WTC11 (cell line): Measurements from ENCODE around the gene ATP9A. TPM values are rescaled to one million over a fixed set of nuclear protein-coding genes. Genes with fewer than 3 reads are reported as not detected.
A peak's percentile ranks its signal among the peaks of the same experiment; 100 is the strongest.

ENCODE experiments used
- ATAC-seq: fragments of 200-7000 bp; cut with Tn5 transposase; 2 replicates; pipeline ENCODE4 v1.10.0; 2021; ENCODE audit warnings: mild to moderate bottlenecking, moderate library complexity
- CTCF ChIA-PET: fragments of 300-600 bp; sonication (Branson Sonifier 250); formaldehyde crosslinking; loops from one replicate; lab custom pipeline; 2021; ENCODE audit warnings: antibody characterized with exemption; lab: Charles Lee
- POLR2A ChIA-PET: fragments of 350-600 bp; sonication (Branson Sonifier 250); formaldehyde crosslinking; loops from one replicate; lab custom pipeline; 2021; ENCODE audit warnings: antibody characterized with exemption; lab: Charles Lee
- DNase-seq: peaks from one replicate; pipeline ENCODE4 v3.0.0; 2021; ENCODE audit warnings: low spot score
- H3K27ac Mint-ChIP-seq: 2 replicates; pipeline ENCODE4 v1.8.0; 2021; ENCODE audit warnings: mixed read lengths
- H3K27me3 Mint-ChIP-seq: 2 replicates; pipeline ENCODE4 v1.8.0; 2021; ENCODE audit warnings: low read depth, mild to moderate bottlenecking, moderate library complexity, mixed read lengths
- H3K36me3 Mint-ChIP-seq: 2 replicates; pipeline ENCODE4 v1.8.0; 2021; ENCODE audit warnings: mixed read lengths
- H3K4me1 Mint-ChIP-seq: 2 replicates; pipeline ENCODE4 v1.8.0; 2022; ENCODE audit warnings: mixed read lengths
- H3K4me3 Mint-ChIP-seq: 2 replicates; pipeline ENCODE4 v1.8.0; 2021; ENCODE audit warnings: mild to moderate bottlenecking, moderate library complexity, mixed read lengths
- H3K9me3 Mint-ChIP-seq: 2 replicates; pipeline ENCODE4 v1.8.0; 2021; ENCODE audit warnings: mixed read lengths
- AR ChIP-seq: fragments of 250-450 bp; sonication (Bioruptor Pico); IDR thresholded peaks from 2 replicates; pipeline ENCODE4 v1.9.0; 2021; ENCODE audit warnings: mild to moderate bottlenecking
- ATF3 ChIP-seq: sonication (generic); formaldehyde crosslinking; conservative IDR thresholded peaks from 2 replicates; pipeline ENCODE4 v1.8.1; 2022; ENCODE audit warnings: mild to moderate bottlenecking, missing genetic modification reagents
- CREB1 ChIP-seq: sonication (generic); formaldehyde crosslinking; IDR thresholded peaks from 2 replicates; pipeline ENCODE4 v1.8.0; 2023; ENCODE audit warnings: mild to moderate bottlenecking, missing genetic modification reagents
- FOXK1 ChIP-seq: sonication (generic); formaldehyde crosslinking; IDR thresholded peaks from 2 replicates; pipeline ENCODE4 v1.8.0; 2022; ENCODE audit warnings: mild to moderate bottlenecking, moderate library complexity, missing genetic modification reagents
- FOXP1 ChIP-seq: sonication (generic); formaldehyde crosslinking; IDR thresholded peaks from 2 replicates; pipeline ENCODE4 v1.8.0; 2022; ENCODE audit warnings: missing genetic modification reagents, mild to moderate bottlenecking, moderate library complexity, borderline replicate concordance
- GABPB1 ChIP-seq: sonication (generic); formaldehyde crosslinking; IDR thresholded peaks from 2 replicates; pipeline ENCODE4 v1.8.1; 2023; ENCODE audit warnings: mild to moderate bottlenecking, missing genetic modification reagents
- JAZF1 ChIP-seq: fragments of 250-450 bp; sonication (Bioruptor Pico); IDR thresholded peaks from 2 replicates; pipeline ENCODE4 v1.9.0; 2021; ENCODE audit warnings: moderate library complexity, mild to moderate bottlenecking, inconsistent platforms
- KAT7 ChIP-seq: sonication (generic); formaldehyde crosslinking; IDR thresholded peaks from 2 replicates; pipeline ENCODE4 v1.8.1; 2023; ENCODE audit warnings: missing genetic modification reagents, mild to moderate bottlenecking, borderline replicate concordance
- MYBL2 ChIP-seq: sonication (generic); formaldehyde crosslinking; IDR thresholded peaks from 2 replicates; pipeline ENCODE4 v1.8.1; 2023; ENCODE audit warnings: mild to moderate bottlenecking, moderate library complexity, missing genetic modification reagents
- SMAD4 ChIP-seq: sonication (generic); formaldehyde crosslinking; IDR thresholded peaks from 2 replicates; pipeline ENCODE4 v1.8.0; 2022; ENCODE audit warnings: mild to moderate bottlenecking, missing genetic modification reagents
- TEAD1 ChIP-seq: sonication (generic); formaldehyde crosslinking; IDR thresholded peaks from 2 replicates; pipeline ENCODE4 v1.8.0; 2022; ENCODE audit warnings: mild to moderate bottlenecking, missing genetic modification reagents
- TP53 ChIP-seq: sonication (generic); formaldehyde crosslinking; IDR thresholded peaks from 2 replicates; pipeline ENCODE4 v1.8.1; 2023; ENCODE audit warnings: mild to moderate bottlenecking, missing genetic modification reagents
- ZBTB43 ChIP-seq: sonication (generic); formaldehyde crosslinking; IDR thresholded peaks from 2 replicates; pipeline ENCODE4 v1.8.1; 2023; ENCODE audit warnings: mild to moderate bottlenecking, missing genetic modification reagents
- ZNF121 ChIP-seq: sonication (generic); formaldehyde crosslinking; IDR thresholded peaks from 2 replicates; pipeline ENCODE4 v1.8.0; 2023; ENCODE audit warnings: missing genetic modification reagents
- ZNF232 ChIP-seq: sonication (generic); formaldehyde crosslinking; IDR thresholded peaks from 2 replicates; pipeline ENCODE4 v1.8.0; 2022; ENCODE audit warnings: mild to moderate bottlenecking, missing genetic modification reagents
- ZNF425 ChIP-seq: fragments of 250-450 bp; sonication (Bioruptor Pico); conservative IDR thresholded peaks from 2 replicates; pipeline ENCODE4 v1.9.0; 2021; ENCODE audit warnings: mild to moderate bottlenecking
- total RNA-seq: library from RNA; stranded (reverse); gene quantifications from 3 replicates; pipeline ENCODE4 v1.2.3, GENCODE V29; 2021
- TF ChIP-seq, protein P1 (sequence below): sonication (generic); formaldehyde crosslinking; IDR thresholded peaks from 2 replicates; pipeline ENCODE4 v1.8.0; 2023; ENCODE audit warnings: mild to moderate bottlenecking, missing genetic modification reagents
- TF ChIP-seq, protein P2 (sequence below): fragments of 250-450 bp; sonication (Bioruptor Pico); IDR thresholded peaks from 2 replicates; pipeline ENCODE4 v1.9.0; 2021; ENCODE audit warnings: mild to moderate bottlenecking, borderline replicate concordance

The ATP9A gene
- total RNA-seq, 1 experiment from 2014 or later, result 5.0 TPM

GRCh38 chr20:51648571-51648947 is 119.6 kb downstream of the ATP9A start:
- Mint-ChIP-seq H3K4me1 (peaks cover 6% of the 10 kb centered on the region), H3K4me3 (no peak overlapping the region), H3K36me3 (no peaks in the 10 kb centered on the region), H3K27ac (no peak overlapping the region), H3K9me3 (no peaks in the 10 kb centered on the region), H3K27me3 (no peaks in the 10 kb centered on the region)
- CTCF ChIA-PET, result interaction anchor here (0.5 to 0.6 kb wide), 2 partner anchors 32 to 396 kb away, joined by 3 to 4 read pairs; no protein-coding TSS in a partner anchor
- DNase-seq (no peak), ATAC-seq (no peak)
- POLR2A ChIA-PET, result no interaction called here
- TF ChIP-seq MYBL2 (CRISPR knock-in tag) (no peak), ZNF121 (CRISPR knock-in tag) (peak; percentile 83; the same call in 1 of the 2 replicates)

DNA sequence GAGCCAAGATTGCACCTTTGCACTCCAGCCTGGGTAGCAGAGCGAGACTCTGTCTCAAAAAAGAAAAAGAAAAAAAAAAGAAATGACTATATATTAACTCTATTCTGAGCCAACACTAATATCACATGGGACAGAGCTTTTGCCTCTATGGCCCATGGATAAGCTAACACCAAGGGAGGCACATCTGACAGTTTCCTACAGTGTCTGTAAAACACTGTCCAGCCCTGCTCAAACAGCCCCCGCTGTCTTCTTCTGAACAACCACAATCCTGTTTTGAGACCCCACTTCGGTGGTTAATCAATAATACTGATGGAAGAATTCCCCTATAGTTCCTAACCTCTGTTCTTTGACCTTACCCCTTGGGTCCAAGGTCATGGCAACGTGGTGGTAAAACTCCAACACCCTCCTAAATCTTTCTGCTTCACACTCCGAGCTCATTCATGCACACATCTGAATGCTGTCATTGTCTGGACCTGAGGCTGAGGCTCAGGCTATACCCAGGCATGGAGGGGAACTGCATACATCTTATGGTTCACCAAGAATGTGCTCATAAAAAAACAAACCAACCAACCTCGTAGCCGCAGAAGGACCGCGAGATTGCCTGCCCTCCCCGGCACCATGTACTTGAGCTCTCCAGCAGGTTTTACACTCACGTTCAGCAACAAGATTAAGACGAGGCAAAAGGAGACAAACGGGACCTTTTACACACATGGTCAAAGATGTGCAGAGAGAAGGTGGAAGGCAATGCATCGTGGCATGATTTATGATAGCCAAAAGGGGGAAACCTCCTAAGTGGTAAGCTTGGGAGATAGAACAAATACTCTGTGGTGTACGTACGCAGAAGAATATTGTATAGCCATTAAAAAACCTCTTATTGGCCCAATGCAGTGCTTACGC is 120.3 kb downstream of the ATP9A start:
- H3K36me3 Mint-ChIP-seq, result no peaks in the 10 kb centered on the region
- no peak overlapping the region for H3K4me3 Mint-ChIP-seq
- POLR2A ChIA-PET, result no interaction called here
- no peaks in the 10 kb centered on the region for H3K27me3 Mint-ChIP-seq
- H3K9me3 Mint-ChIP-seq, result no peaks in the 10 kb centered on the region
- ATAC-seq, result no peak
- CTCF ChIA-PET, result interaction anchor here (0.5 to 0.8 kb wide), 3 partner anchors 31 to 396 kb away, joined by 3 to 4 read pairs (median 3); no protein-coding TSS in a partner anchor
- no peak for DNase-seq
- peaks cover 8% of the 10 kb centered on the region for H3K4me1 Mint-ChIP-seq
- peak overlapping the region; percentile 13 for H3K27ac Mint-ChIP-seq
- TF ChIP-seq, protein P1, sequence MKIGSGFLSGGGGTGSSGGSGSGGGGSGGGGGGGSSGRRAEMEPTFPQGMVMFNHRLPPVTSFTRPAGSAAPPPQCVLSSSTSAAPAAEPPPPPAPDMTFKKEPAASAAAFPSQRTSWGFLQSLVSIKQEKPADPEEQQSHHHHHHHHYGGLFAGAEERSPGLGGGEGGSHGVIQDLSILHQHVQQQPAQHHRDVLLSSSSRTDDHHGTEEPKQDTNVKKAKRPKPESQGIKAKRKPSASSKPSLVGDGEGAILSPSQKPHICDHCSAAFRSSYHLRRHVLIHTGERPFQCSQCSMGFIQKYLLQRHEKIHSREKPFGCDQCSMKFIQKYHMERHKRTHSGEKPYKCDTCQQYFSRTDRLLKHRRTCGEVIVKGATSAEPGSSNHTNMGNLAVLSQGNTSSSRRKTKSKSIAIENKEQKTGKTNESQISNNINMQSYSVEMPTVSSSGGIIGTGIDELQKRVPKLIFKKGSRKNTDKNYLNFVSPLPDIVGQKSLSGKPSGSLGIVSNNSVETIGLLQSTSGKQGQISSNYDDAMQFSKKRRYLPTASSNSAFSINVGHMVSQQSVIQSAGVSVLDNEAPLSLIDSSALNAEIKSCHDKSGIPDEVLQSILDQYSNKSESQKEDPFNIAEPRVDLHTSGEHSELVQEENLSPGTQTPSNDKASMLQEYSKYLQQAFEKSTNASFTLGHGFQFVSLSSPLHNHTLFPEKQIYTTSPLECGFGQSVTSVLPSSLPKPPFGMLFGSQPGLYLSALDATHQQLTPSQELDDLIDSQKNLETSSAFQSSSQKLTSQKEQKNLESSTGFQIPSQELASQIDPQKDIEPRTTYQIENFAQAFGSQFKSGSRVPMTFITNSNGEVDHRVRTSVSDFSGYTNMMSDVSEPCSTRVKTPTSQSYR (CRISPR knock-in tag), result no peak
- TF ChIP-seq TP53, result no peak
- no peak for TF ChIP-seq CREB1
- no peak for TF ChIP-seq FOXK1 (CRISPR knock-in tag)
- no peak for TF ChIP-seq AR
- TF ChIP-seq SMAD4 (CRISPR knock-in tag), result no peak
- no peak for TF ChIP-seq TEAD1 (CRISPR knock-in tag)
- TF ChIP-seq KAT7 (CRISPR knock-in tag), result no peak
- TF ChIP-seq ZNF425 (CRISPR knock-in tag), result no peak
- no peak for TF ChIP-seq GABPB1 (CRISPR knock-in tag)
- TF ChIP-seq ZBTB43 (CRISPR knock-in tag), result no peak
- TF ChIP-seq JAZF1 (CRISPR knock-in tag), result no peak
- TF ChIP-seq ZNF232 (CRISPR knock-in tag), result no peak
- TF ChIP-seq ATF3, result no peak
- TF ChIP-seq, protein P2, sequence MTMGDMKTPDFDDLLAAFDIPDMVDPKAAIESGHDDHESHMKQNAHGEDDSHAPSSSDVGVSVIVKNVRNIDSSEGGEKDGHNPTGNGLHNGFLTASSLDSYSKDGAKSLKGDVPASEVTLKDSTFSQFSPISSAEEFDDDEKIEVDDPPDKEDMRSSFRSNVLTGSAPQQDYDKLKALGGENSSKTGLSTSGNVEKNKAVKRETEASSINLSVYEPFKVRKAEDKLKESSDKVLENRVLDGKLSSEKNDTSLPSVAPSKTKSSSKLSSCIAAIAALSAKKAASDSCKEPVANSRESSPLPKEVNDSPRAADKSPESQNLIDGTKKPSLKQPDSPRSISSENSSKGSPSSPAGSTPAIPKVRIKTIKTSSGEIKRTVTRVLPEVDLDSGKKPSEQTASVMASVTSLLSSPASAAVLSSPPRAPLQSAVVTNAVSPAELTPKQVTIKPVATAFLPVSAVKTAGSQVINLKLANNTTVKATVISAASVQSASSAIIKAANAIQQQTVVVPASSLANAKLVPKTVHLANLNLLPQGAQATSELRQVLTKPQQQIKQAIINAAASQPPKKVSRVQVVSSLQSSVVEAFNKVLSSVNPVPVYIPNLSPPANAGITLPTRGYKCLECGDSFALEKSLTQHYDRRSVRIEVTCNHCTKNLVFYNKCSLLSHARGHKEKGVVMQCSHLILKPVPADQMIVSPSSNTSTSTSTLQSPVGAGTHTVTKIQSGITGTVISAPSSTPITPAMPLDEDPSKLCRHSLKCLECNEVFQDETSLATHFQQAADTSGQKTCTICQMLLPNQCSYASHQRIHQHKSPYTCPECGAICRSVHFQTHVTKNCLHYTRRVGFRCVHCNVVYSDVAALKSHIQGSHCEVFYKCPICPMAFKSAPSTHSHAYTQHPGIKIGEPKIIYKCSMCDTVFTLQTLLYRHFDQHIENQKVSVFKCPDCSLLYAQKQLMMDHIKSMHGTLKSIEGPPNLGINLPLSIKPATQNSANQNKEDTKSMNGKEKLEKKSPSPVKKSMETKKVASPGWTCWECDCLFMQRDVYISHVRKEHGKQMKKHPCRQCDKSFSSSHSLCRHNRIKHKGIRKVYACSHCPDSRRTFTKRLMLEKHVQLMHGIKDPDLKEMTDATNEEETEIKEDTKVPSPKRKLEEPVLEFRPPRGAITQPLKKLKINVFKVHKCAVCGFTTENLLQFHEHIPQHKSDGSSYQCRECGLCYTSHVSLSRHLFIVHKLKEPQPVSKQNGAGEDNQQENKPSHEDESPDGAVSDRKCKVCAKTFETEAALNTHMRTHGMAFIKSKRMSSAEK (CRISPR knock-in tag), result no peak
- TF ChIP-seq FOXP1, result no peak
